Stimulated activated CD4-positive, alpha-beta T cell treated with anti-CD3 and anti-CD28 coated beads, Interleukin-4, amount 100 ng/mL, for 24 hours (primary cell): ENCODE data around the gene DNAJC4.

ENCODE experiments used
- DNase-seq: peaks from one replicate; pipeline ENCODE4 v3.0.0-alpha.2; 2020

The DNAJC4 gene

GRCh38 chr11:64283092-64283491, 52.7 kb downstream of the DNAJC4 start:
- no peak for DNase-seq
